Transverse colon (tissue), 4 donors: ENCODE results near the gene FEM1A. TPM values are rescaled to one million over a fixed set of nuclear protein-coding genes. Genes with fewer than 3 reads are reported as not detected.
"Not testable (repeated sequence)": the region's sequence is repeated elsewhere in the genome, so short reads cannot be mapped to it uniquely, and the experiment has no call there.

Experiments used
- DNase-seq: peaks from one replicate; pipeline ENCODE4 v3.0.0-alpha.2; 2019
- H3K27ac ChIP-seq, 4 donors: fragments of 200-600 bp; sonication (generic); 2 replicates each; pipeline ENCODE4 v1.5.1; 2016 to 2018; ENCODE audit warnings: inconsistent platforms in 4 of 4
- H3K27me3 ChIP-seq: fragments of 200-600 bp; sonication (generic); 2 replicates; pipeline ENCODE4 v1.5.1; 2017; ENCODE audit warnings: inconsistent platforms
- H3K36me3 ChIP-seq, 4 donors: fragments of 200-600 bp; sonication (generic); 2 replicates each; pipeline ENCODE4 v1.5.1; 2017 to 2019; ENCODE audit warnings: inconsistent platforms in 4 of 4
- H3K4me1 ChIP-seq, 4 donors: fragments of 200-600 bp; sonication (generic); 2 replicates each; pipeline ENCODE4 v1.5.1; 2017 to 2020; ENCODE audit warnings: inconsistent platforms in 4 of 4
- H3K4me3 ChIP-seq, 4 donors: fragments of 200-600 bp; sonication (generic); 1 replicate in 1 of 4; 2 replicates in 3 of 4; pipeline versions ENCODE4 v1.5.1 to v1.6.1; 2017 to 2019; ENCODE audit warnings: inconsistent platforms in 4 of 4
- H3K9me3 ChIP-seq, 2 donors: fragments of 200-600 bp; sonication (generic); 2 replicates each; pipeline ENCODE4 v1.5.1; 2017 to 2019; ENCODE audit warnings: inconsistent platforms in 2 of 2
- CTCF ChIP-seq, 5 experiments: fragments of 200-600 bp in 3 of 5; fragments of 450-650 bp in 2 of 5; sonication (generic) in 3 of 5; IDR thresholded peaks; 1 replicate in 2 of 5; 2 replicates in 3 of 5; pipeline ENCODE4 v1.5.1; 2016 to 2017; ENCODE audit warnings: antibody characterized with exemption in 5 of 5, inconsistent platforms in 3 of 5, mild to moderate bottlenecking in 2 of 5, moderate library complexity in 1 of 5
- EP300 ChIP-seq: sonication (generic); formaldehyde crosslinking; IDR thresholded peaks from one replicate; pipeline ENCODE4 v1.6.1; 2017; ENCODE audit warnings: antibody characterized with exemption, low read depth
- POLR2A ChIP-seq: fragments of 450-650 bp; IDR thresholded peaks from one replicate; pipeline ENCODE4 v1.6.1; 2016; ENCODE audit warnings: antibody characterized with exemption, mild to moderate bottlenecking, moderate library complexity
- POLR2AphosphoS5 ChIP-seq, 3 donors: sonication (generic); formaldehyde crosslinking; IDR thresholded peaks; one replicate each; pipeline ENCODE4 v1.6.1; 2016; ENCODE audit warnings: antibody characterized with exemption in 3 of 3
- WGBS, 2 donors: methylation state at CpG; one replicate each; pipeline ENCODE4 v1.1.5; 2018; ENCODE audit warnings: low coverage in 1 of 2; 5-methylcytosine and 5-hydroxymethylcytosine counted together
- in situ Hi-C, 4 donors: fragments of 200-750 bp; cut with MboI; loops; one replicate each; pipeline versions ENCODE4 v1.15.0 to v1.15.1; 2017; ENCODE audit warnings: low sequenced_read_pairs in 3 of 4, low pct_ligation_motif_present in 1 of 4, low pct_unique_long_range_greater_than_20kb in 1 of 4
- intact Hi-C: fragments of 100-400 bp; cut with DNase I; formaldehyde crosslinking; loops from one replicate; pipeline ENCODE4 v1.15.1; 2023; ENCODE audit warnings: low total_unique reads
- total RNA-seq, 4 donors: library from RNA; depleted of rRNA; stranded (reverse); fragments of >200 nt; gene quantifications; one replicate each; pipeline ENCODE4 v1.1.0, GENCODE V29; 2016

FEM1A gene
- 10 to 100 TPM; 13.3 to 63.5 (median 15.5) TPM for total RNA-seq

- peak; percentile 55 to 86 (median 78) for TF ChIP-seq POLR2AphosphoS5 (IDR thresholded peaks at IDR 0.05)
- TF ChIP-seq POLR2A = peak; percentile 73
- peak; percentile 91 for TF ChIP-seq EP300
- TF ChIP-seq CTCF (IDR thresholded peaks at IDR 0.05) = peak; percentile 97 to 100 (median 98)
- H3K9me3 ChIP-seq = no peaks in the 10 kb centered on the region
- in situ Hi-C loops = loop anchor here in 1 of 4 donors (10.0 kb wide), 1 partner anchor 67 kb away; the partner anchor contains the start of gene DPP9
- H3K36me3 ChIP-seq = no peaks in the 10 kb centered on the region
- DNase-seq = peak; percentile 100
- 0 to 1% methylated on average over 7 to 76 of the region's 80 CpGs for WGBS, 2 donors
- H3K27ac ChIP-seq = peak within 1 kb of the TSS; percentile 84 to 94 (median 94)
- H3K27me3 ChIP-seq = no peaks in the 10 kb centered on the region
- intact Hi-C loops = no loop called here
- H3K4me1 ChIP-seq = peaks cover 13 to 39% (median 21%) of the 10 kb centered on the region in 4 donors
- H3K4me3 ChIP-seq = peak within 1 kb of the TSS; percentile 63 to 89 (median 85)
Observed at GRCh38 chr19:4791183-4792018, at the start of gene FEM1A. TSS of gene FEM1A (plus strand) at chr19:4791734. CDS start at chr19:4791855, 121 bp downstream.

DNA sequence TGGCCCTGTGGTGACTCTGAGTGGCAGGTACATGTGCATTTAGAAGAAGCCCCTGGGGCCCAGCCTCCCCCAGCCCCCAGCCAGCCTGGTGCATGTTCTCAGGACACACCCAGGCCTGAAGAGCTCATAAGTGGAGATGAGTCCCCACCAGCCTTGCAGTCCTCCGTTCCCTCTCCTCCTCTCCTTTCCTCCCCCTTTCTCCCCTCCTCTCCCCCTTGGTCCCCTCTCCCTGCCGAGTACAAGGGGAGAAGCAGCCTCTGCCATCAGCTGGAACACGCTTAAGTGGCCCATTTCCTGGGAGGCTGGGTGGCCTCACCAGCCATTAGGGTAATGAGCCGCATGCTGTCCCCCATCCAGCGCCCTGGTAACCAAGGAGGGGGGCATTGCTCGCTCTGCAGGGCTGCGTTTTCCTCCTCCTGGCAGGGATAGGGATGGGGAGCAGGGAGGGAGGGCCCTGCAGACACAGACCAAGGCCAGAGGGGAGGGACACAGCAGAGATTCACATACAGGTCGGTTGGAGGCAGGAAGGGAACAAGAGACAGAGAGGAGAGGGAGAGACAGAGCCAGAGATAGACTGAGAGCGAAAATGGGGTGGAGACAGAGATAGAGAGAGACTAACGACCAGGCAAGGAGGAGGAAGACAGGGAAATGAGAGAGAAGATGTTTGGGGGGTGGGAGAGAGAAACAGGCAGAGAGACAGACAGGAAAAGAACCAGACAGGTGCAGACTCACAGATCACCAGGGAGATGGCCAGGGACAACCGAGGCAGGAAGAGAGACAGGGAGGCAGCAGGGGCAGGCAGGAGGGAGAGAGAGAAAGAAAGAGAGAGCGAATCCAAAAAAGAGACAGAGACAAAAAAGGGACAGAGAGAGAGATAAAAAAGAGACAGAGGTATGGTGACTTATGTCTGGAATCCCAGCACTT lies 48.5 kb upstream of the FEM1A start:
- Histone ChIP-seq H3K27ac (no peak overlapping the region), H3K36me3 (no peaks in the 10 kb centered on the region), H3K9me3 (no peaks in the 10 kb centered on the region), H3K4me3 (no peak overlapping the region), H3K27me3 (peaks cover 24% of the 10 kb centered on the region), H3K4me1 (peaks cover 0 to 12% (median 4%) of the 10 kb centered on the region in 4 donors)
- TF ChIP-seq CTCF (IDR thresholded peaks at IDR 0.05) (no peak), POLR2A (no peak), EP300 (no peak), POLR2AphosphoS5 (IDR thresholded peaks at IDR 0.05) (no peak)
- no peak for DNase-seq
- 37 to 51% methylated on average over 5 to 12 of the region's 12 CpGs for WGBS, 2 donors
- in situ Hi-C loops (no loop called here), intact Hi-C loops (no loop called here)

GRCh38 chr19:4744451-4745174 lies 46.9 kb upstream of the FEM1A start:
- Histone ChIP-seq H3K9me3 (no peaks in the 10 kb centered on the region), H3K36me3 (no peaks in the 10 kb centered on the region), H3K27me3 (peaks cover 26% of the 10 kb centered on the region), H3K27ac (peak overlapping the region in 2 of 4 donors; percentile 17 to 24), H3K4me3 (no peak overlapping the region), H3K4me1 (peaks cover 0 to 12% (median 4%) of the 10 kb centered on the region in 4 donors)
- TF ChIP-seq EP300 (no peak), POLR2A (no peak), CTCF (IDR thresholded peaks at IDR 0.05) (no peak), POLR2AphosphoS5 (IDR thresholded peaks at IDR 0.05) (no peak)
- WGBS, 2 donors = 22 to 33% methylated on average over 8 of the region's 8 CpGs
- DNase-seq = no peak
- intact Hi-C loops (no loop called here), in situ Hi-C loops (no loop called here)

GRCh38 chr19:4745175-4745574 lies 46.4 kb upstream of the FEM1A start:
- intact Hi-C loops, in situ Hi-C loops, H3K4me3 ChIP-seq, H3K9me3 ChIP-seq, DNase-seq, H3K36me3 ChIP-seq: not testable (repeated sequence)
- WGBS, 2 donors = 67 to 88% methylated on average over 4 to 10 of the region's 10 CpGs
- Histone ChIP-seq H3K27ac (peak overlapping the region in 1 of 4 donors; percentile 24), H3K4me1 (peaks cover 0 to 12% (median 4%) of the 10 kb centered on the region in 4 donors), H3K27me3 (peaks cover 26% of the 10 kb centered on the region)
